IPS-18a (cell line): ENCODE measurements around the gene SLC66A2.

Source experiments
- H3K27ac ChIP-seq: one replicate; pipeline ENCODE4 v1.5.1; 2013; ENCODE audit warnings: low read length
- H3K27me3 ChIP-seq: one replicate; pipeline ENCODE4 v1.6.1; 2013; ENCODE audit warnings: mild to moderate bottlenecking, low read length; ENCODE audit not compliant: control insufficient read depth, insufficient read depth
- H3K36me3 ChIP-seq: one replicate; pipeline ENCODE4 v1.6.1; 2013; ENCODE audit warnings: low read depth, low read length; ENCODE audit not compliant: control insufficient read depth
- H3K4me1 ChIP-seq: one replicate; pipeline ENCODE4 v1.6.1; 2013; ENCODE audit warnings: low read depth, low read length; ENCODE audit not compliant: control insufficient read depth
- H3K4me3 ChIP-seq: one replicate; pipeline ENCODE4 v1.5.1; 2013; ENCODE audit warnings: low read length
- H3K9ac ChIP-seq: one replicate; pipeline ENCODE4 v1.6.1; 2013; ENCODE audit warnings: mild to moderate bottlenecking, low read length, moderate library complexity
- H3K9me3 ChIP-seq: one replicate; pipeline ENCODE4 v1.6.1; 2013; ENCODE audit warnings: low read depth, low read length; ENCODE audit not compliant: control insufficient read depth

The SLC66A2 gene

DNA sequence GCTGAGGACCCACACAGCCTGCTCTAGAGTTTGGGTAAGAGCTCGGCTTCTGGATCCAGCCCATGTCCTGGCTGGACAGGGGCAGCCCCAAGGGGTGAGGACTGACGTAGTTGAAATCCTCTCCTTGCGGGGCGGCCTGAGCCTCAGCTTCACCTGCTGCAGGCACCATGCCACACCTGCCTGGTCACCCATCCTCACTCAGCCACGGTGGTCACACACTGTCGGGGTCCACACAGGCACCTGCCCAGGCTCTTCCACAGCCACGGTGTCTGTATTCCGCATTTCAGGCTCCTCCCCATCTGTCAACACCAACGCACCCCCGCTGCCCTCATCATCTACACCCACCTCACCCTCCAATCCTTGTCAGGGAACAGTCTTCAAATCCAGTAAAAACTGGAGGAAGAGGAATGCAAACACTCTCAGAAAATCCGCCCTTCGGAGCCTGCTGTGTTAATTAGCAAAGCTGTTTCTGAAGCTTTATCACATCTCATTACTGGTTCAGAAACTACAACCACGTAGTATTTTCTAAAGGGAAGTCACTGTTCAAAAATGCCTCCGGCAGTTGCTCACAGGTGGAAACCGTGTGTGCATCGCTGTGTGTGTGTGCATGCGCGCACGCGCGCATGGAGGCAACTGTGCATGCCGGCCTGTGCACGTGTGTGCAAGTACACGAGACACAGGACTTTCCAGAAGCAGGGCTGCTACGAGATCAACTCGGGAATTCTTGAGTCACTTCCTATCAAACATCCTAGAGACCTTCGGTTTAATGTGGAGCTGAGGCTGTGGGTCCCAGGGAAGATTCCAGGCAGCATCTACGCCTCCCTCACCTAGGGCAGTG, 38.2 kb downstream of the SLC66A2 start:
- Histone ChIP-seq H3K27me3 (no peaks in the 10 kb centered on the region), H3K4me3 (no peak overlapping the region), H3K9me3 (no peaks in the 10 kb centered on the region), H3K36me3 (no peaks in the 10 kb centered on the region), H3K9ac (no peak overlapping the region), H3K4me1 (no peaks in the 10 kb centered on the region), H3K27ac (no peak overlapping the region)

DNA sequence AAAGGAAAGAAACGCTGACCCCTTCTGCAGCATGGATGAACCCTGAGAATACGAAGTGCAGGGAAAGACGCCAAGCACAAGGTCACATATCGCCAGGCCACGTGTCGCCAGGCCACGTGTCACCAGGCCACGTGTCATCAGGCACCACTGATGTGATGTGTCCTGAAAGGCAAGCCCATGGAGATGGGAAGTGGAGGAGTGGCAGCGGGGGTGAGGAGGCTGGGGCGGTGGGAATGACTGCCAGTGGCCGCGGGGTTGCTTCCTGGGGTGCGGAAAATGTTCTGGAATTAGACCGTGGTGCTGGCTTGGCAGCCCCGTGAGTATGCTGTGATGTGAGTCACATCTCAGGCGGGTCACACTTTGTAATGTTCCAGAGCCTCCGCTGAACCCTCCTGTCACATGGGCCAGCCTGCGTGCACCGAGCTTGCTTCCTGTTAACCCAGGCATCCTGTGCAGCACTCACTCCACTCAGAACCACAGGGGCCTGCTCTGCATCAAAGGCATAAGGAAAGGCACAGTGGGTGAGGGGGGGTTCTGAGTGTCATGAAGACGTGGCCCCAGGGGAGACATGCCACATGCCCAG, 39.0 kb downstream of the SLC66A2 start:
- Histone ChIP-seq H3K36me3 (no peaks in the 10 kb centered on the region), H3K9me3 (no peaks in the 10 kb centered on the region), H3K4me1 (no peaks in the 10 kb centered on the region), H3K4me3 (no peak overlapping the region), H3K27me3 (no peaks in the 10 kb centered on the region), H3K27ac (no peak overlapping the region), H3K9ac (no peak overlapping the region)

- Histone ChIP-seq H3K4me1 (no peaks in the 10 kb centered on the region), H3K4me3 (peak overlapping the region; percentile 47), H3K27me3 (no peaks in the 10 kb centered on the region), H3K9me3 (no peaks in the 10 kb centered on the region), H3K36me3 (no peaks in the 10 kb centered on the region), H3K9ac (no peak overlapping the region), H3K27ac (no peak overlapping the region)
These were observed 39.8 kb downstream of the SLC66A2 start for GRCh38 chr18:79911344-79912270.

DNA sequence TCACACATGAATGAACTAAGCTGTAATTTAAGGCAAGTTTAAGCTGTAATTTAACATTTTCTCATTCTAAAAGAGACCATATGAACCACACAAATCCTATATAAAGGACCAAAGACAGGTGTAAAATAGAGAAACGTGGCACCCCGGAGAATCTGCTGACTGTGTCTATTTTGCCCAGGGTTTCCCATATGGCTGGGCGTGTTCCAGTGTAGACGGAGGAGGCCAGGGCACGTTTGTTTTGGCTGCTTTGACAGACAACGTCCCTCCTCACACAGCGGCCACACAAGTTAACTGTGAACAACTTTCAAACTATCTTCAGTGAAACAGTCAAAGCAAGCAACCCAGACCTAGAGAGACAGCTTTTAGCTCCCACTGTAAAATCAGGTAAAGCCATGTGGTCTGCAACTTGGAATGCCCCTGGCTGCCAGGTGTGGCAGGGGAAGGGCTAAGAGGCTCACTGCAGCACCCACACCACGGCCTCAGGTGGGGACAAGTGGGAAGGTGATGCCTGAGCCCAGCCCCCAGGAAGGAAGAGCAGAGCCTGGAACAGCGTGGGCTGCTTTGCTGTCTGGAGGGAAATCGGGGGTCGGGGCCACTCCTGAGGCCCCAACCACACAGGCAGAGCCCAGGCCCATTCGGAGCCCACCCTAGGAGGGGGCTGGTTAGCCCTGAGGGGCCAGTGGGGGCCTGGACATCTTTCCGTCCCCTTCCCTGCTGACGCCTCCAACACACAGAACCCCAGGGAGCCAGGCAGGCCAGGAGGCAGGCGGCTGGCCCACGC, 40.7 kb downstream of the SLC66A2 start:
- Histone ChIP-seq H3K27ac (no peak overlapping the region), H3K27me3 (no peaks in the 10 kb centered on the region), H3K9me3 (no peaks in the 10 kb centered on the region), H3K4me3 (peak overlapping the region; percentile 47), H3K9ac (no peak overlapping the region), H3K4me1 (no peaks in the 10 kb centered on the region), H3K36me3 (no peaks in the 10 kb centered on the region)

- H3K36me3 ChIP-seq = no peaks in the 10 kb centered on the region
- H3K4me3 ChIP-seq = no peak overlapping the region
- no peaks in the 10 kb centered on the region for H3K9me3 ChIP-seq
- H3K27ac ChIP-seq = no peak overlapping the region
- no peaks in the 10 kb centered on the region for H3K27me3 ChIP-seq
- H3K9ac ChIP-seq = no peak overlapping the region
- no peaks in the 10 kb centered on the region for H3K4me1 ChIP-seq
These were observed 44.7 kb downstream of the SLC66A2 start for GRCh38 chr18:79906706-79907105.

- no peak overlapping the region for H3K27ac ChIP-seq
- H3K4me3 ChIP-seq = no peak overlapping the region
- H3K36me3 ChIP-seq = no peaks in the 10 kb centered on the region
These were observed 45.5 kb downstream of the SLC66A2 start for GRCh38 chr18:79905993-79906392.

GRCh38 chr18:79905389-79905911, 46.0 kb downstream of the SLC66A2 start:
- Histone ChIP-seq H3K36me3 (no peaks in the 10 kb centered on the region), H3K4me1 (no peaks in the 10 kb centered on the region), H3K9me3 (no peaks in the 10 kb centered on the region)

More at GRCh38 chr18:79905993-79906392, 45.5 kb downstream of the SLC66A2 start:
- no peaks in the 10 kb centered on the region for H3K27me3 ChIP-seq
- no peak overlapping the region for H3K9ac ChIP-seq
- no peaks in the 10 kb centered on the region for H3K4me1 ChIP-seq
- H3K9me3 ChIP-seq = no peaks in the 10 kb centered on the region

GRCh38 chr18:79904357-79905147, 46.9 kb downstream of the SLC66A2 start:
- Histone ChIP-seq H3K27ac (no peak overlapping the region), H3K9ac (no peak overlapping the region), H3K9me3 (no peaks in the 10 kb centered on the region), H3K36me3 (no peaks in the 10 kb centered on the region), H3K4me1 (no peaks in the 10 kb centered on the region), H3K27me3 (no peaks in the 10 kb centered on the region), H3K4me3 (no peak overlapping the region)

More at GRCh38 chr18:79905389-79905911, 46.0 kb downstream of the SLC66A2 start:
- no peak overlapping the region for H3K9ac ChIP-seq
- H3K27ac ChIP-seq = no peak overlapping the region
- no peak overlapping the region for H3K4me3 ChIP-seq
- no peaks in the 10 kb centered on the region for H3K27me3 ChIP-seq

DNA sequence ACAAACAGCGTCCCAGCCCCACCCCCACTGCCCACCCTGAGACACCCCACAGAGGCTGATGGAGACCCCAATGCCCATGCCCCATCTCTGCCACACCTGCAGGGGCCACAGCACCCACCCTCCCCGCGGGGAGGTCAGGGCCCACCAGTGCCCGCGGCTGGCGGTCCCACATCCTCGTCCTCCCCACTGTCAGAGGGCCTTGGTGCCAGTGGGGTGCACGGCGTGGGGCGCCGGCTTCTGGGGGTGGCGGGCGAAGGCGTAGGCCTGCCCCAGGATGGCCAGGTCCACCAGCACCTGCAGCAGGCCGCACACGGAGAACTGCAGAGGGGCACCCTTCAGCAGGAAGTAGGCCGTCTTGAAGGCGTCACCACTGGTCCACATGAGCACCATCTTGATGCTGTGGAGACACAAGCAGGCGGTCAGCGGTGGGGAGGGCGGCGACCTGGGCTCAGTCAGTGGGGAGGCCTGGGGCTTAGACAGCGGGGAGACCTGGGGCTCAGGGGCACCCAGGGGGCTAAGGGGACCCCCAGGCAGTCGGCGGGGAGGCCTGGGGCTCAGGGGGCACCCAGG, 47.6 kb downstream of the SLC66A2 start:
- H3K36me3 ChIP-seq = no peaks in the 10 kb centered on the region
- no peaks in the 10 kb centered on the region for H3K4me1 ChIP-seq
- H3K27ac ChIP-seq = no peak overlapping the region
- no peak overlapping the region for H3K9ac ChIP-seq
- no peak overlapping the region for H3K4me3 ChIP-seq
- H3K9me3 ChIP-seq = no peaks in the 10 kb centered on the region
- H3K27me3 ChIP-seq = no peaks in the 10 kb centered on the region

DNA sequence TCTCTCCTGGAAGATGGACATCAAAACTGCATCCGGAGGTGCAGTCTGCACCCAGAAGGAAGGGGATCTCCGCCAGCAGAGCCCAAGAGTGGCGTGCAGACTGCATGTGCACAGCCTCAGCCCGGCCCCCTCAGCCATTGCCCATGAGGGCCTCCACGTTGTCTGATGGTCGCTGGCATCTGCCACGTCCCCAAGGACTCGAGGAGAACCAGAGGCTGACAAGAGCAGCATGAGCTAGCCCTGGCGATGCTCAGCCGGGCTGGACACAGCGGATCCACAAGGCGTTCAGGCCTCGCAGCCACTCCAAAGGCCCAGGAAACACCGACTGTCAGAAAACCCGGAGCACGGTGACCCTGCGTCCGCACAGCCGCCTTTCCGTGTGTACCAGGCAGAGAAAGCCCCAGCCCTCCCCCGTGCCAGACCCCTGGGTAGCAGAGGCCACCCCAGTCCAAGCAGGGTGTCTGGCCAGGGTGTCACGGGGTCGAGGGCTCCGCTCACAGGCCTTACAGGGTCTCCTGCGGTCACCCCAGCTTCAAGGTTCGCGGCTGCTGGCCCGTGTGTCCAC, 48.3 kb downstream of the SLC66A2 start:
- H3K4me1 ChIP-seq = no peaks in the 10 kb centered on the region
- peaks cover 2% of the 10 kb centered on the region for H3K9me3 ChIP-seq
- H3K36me3 ChIP-seq = no peaks in the 10 kb centered on the region
- no peak overlapping the region for H3K27ac ChIP-seq
- no peak overlapping the region for H3K4me3 ChIP-seq
- H3K27me3 ChIP-seq = no peaks in the 10 kb centered on the region
- H3K9ac ChIP-seq = no peak overlapping the region
